ENCODE data around the gene DNAH14. TPM values are rescaled to one million over a fixed set of nuclear protein-coding genes. Genes with fewer than 3 reads are reported as not detected.
A peak's percentile ranks its signal among the peaks of the same experiment; 100 is the strongest.

The DNAH14 gene
- total RNA-seq, 1 donor from 2014 or later: 14.4 TPM

DNA sequence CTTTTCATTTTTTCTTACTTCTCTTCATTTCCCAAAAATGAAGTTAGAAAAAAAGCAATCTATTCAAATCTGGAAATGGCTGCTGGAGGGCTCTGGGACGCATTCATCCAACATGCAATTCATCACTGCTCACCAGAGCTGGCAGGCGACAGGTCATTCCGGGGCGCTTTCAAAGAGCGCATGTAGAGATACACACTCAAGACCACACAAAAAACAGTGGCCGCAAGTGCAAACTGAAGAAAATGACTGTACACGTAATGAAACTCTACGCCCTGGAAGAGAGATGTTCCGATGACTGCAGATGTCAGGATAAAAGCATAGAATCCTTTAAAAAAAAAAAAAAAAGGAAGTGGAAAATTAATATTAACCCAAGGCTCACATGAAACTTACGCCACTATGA is 482.8 kb downstream of the DNAH14 start:
- H3K27ac ChIP-seq: no peak overlapping the region
- intact Hi-C loops (cut with DNase I): no loop called here
- no peaks in the 10 kb centered on the region for H3K27me3 ChIP-seq (ENCODE audit: low read depth)
- ATAC-seq (no peak), DNase-seq (no peak)
- H3K4me3 ChIP-seq: no peak overlapping the region
- TF ChIP-seq, protein P1, sequence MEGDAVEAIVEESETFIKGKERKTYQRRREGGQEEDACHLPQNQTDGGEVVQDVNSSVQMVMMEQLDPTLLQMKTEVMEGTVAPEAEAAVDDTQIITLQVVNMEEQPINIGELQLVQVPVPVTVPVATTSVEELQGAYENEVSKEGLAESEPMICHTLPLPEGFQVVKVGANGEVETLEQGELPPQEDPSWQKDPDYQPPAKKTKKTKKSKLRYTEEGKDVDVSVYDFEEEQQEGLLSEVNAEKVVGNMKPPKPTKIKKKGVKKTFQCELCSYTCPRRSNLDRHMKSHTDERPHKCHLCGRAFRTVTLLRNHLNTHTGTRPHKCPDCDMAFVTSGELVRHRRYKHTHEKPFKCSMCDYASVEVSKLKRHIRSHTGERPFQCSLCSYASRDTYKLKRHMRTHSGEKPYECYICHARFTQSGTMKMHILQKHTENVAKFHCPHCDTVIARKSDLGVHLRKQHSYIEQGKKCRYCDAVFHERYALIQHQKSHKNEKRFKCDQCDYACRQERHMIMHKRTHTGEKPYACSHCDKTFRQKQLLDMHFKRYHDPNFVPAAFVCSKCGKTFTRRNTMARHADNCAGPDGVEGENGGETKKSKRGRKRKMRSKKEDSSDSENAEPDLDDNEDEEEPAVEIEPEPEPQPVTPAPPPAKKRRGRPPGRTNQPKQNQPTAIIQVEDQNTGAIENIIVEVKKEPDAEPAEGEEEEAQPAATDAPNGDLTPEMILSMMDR (IDR thresholded peaks at IDR 0.05): no peak
- H3K36me3 ChIP-seq: peaks cover 80% of the 10 kb centered on the region
- H3K9me3 ChIP-seq: no peaks in the 10 kb centered on the region
- H3K4me1 ChIP-seq: no peaks in the 10 kb centered on the region

DNA sequence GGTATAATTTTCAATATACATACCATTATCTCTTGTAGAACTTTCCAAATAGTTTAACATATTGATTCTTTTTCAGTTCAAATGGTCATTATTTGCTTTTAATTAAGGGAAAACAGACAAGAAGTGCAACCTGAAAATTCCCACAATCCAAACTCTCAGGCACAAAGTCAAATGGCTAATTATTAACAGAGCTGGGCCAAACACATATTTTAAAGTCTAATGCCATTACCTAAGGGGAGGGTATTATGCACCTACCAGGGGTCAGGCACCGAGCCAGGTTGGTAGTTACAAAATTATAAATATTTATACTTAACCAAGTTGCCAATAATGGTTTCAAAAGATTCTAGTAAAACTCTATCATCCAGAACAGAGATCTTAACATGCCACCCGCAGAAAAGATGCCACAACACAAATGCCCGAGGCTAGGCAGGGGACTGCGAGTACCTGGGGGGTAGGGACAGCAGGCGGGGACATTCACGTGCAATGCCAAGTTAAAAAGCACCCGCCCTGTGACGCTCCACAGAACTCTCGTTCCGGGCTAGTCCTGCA is 483.4 kb downstream of the DNAH14 start:
- Histone ChIP-seq H3K4me3 (no peak overlapping the region), H3K36me3 (peaks cover 83% of the 10 kb centered on the region), H3K27me3 (ENCODE audit: low read depth) (no peaks in the 10 kb centered on the region), H3K4me1 (no peaks in the 10 kb centered on the region), H3K27ac (no peak overlapping the region), H3K9me3 (no peaks in the 10 kb centered on the region)
- intact Hi-C loops (cut with DNase I): no loop called here
- DNase-seq (no peak), ATAC-seq (peak; percentile 66 to 77)
- TF ChIP-seq, protein P1 (IDR thresholded peaks at IDR 0.05): no peak

DNA sequence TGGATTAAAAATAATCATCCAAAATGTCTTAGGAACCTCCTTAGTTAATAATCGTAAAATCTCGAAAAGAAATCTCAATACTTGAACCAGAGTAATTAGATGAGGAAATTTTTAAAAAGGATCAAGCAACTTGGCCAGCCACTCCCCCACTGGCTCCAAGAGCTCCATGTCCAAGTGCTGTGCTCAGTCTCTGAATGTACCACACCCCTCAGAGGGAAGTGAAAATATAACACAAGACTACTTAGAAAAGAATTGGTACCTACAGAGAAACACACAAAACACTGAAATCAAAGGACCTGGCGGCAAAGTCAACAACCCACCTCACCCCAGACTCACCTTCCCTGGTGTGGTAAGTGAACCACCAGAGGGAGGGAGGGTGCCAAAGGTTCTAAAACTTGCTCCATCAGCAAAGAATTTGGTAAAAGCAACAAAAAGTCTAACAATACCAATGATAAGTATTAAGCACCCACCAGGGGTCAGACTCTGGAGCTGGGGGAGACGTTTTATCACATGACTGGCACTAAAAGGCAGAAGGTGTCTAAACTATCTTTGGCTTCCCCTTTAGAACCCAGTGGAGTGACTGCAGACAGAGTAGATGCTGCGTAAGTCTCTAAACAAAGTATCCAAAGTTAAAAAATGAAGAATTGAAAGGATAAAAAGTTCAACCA is 484.4 kb downstream of the DNAH14 start:
- peaks cover 93% of the 10 kb centered on the region for H3K36me3 ChIP-seq
- no peak overlapping the region for H3K27ac ChIP-seq
- TF ChIP-seq, protein P1 (IDR thresholded peaks at IDR 0.05): no peak

DNA sequence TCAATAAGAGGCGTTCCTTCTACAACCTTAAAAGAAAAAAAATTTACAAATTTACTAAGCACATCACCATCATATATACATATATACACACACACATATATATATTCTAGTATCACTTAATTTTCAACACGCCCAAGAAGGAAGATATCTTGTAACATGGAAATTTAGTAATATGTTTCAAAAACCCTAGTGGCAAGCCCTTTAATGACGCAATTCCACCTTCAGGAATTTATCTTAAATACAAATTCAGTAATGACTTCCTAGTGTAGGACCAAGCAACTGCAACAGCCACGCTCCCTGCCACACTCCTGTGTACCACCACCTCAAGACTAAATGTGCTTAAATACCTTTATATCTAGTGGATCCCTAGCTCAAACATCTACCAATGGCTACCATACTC is 485.8 kb downstream of the DNAH14 start:
- peaks cover 99% of the 10 kb centered on the region for H3K36me3 ChIP-seq
- H3K4me3 ChIP-seq: no peak overlapping the region
- DNase-seq: no peak
- no peak for ATAC-seq
- intact Hi-C loops (cut with DNase I): no loop called here
- no peaks in the 10 kb centered on the region for H3K27me3 ChIP-seq (ENCODE audit: low read depth)
- TF ChIP-seq, protein P1 (IDR thresholded peaks at IDR 0.05): no peak
- no peaks in the 10 kb centered on the region for H3K4me1 ChIP-seq
- H3K27ac ChIP-seq: no peak overlapping the region
- H3K9me3 ChIP-seq: no peaks in the 10 kb centered on the region

More for the DNA sequence above, 484.4 kb downstream of the DNAH14 start:
- DNase-seq (no peak), ATAC-seq (peak; percentile 37 to 56)
- Histone ChIP-seq H3K4me3 (no peak overlapping the region), H3K27me3 (ENCODE audit: low read depth) (no peaks in the 10 kb centered on the region), H3K9me3 (no peaks in the 10 kb centered on the region), H3K4me1 (no peaks in the 10 kb centered on the region)
- intact Hi-C loops (cut with DNase I): no loop called here

DNA sequence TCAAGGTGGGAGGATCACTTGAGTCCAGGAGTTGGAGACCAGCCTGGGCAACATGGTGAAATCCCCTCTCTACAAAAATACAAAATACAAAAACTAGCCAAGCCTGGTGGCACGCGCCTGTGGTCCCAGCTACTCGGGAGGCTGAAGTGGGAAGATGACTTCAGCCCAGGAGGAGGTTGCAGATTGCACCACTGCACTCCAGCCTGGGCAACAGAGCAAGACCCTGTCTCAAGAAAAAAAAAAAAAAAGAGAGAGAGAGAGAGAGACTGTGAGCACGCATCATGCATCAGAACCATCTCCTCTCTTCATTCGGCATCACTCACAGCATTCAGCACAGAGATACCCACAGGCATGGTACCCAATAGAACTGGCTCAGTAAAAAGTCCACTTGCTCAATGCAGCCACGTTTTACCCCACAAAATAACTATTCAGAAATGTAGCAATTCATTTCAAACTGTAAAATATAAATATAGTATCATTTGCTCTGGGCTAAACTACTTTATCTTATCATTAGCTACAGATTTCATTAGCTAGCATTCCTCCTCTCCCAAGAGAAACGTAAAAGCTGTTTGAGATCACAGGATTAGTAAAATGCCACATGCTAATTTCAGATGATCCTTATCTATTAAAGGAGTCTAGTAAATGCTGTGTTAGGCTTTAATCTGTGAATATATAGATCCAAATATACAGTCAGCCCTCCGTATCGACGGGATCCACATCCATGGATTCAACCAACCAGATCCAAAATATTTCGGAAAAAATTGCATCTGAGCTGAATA is 486.7 kb downstream of the DNAH14 start:
- Histone ChIP-seq H3K36me3 (peaks cover 99% of the 10 kb centered on the region), H3K4me3 (no peak overlapping the region), H3K4me1 (no peaks in the 10 kb centered on the region), H3K27me3 (ENCODE audit: low read depth) (no peaks in the 10 kb centered on the region), H3K9me3 (no peaks in the 10 kb centered on the region), H3K27ac (no peak overlapping the region)
- no peak for DNase-seq
- intact Hi-C loops (cut with DNase I): no loop called here
- no peak for ATAC-seq
- TF ChIP-seq, protein P1 (IDR thresholded peaks at IDR 0.05): no peak
